NCI-H748 (cell line): Measurements from ENCODE around the gene SLCO1A2.

Source experiments
- DNase-seq: peaks from one replicate; lab custom pipeline; 2025; ENCODE audit not compliant: unreplicated experiment; lab: John Stamatoyannopoulos, UW

The SLCO1A2 gene

GRCh38 chr12:21221072-21221471, 113.6 kb downstream of the SLCO1A2 start:
- DNase-seq: no peak

- DNase-seq: no peak
Observed at GRCh38 chr12:21220266-21220665, 114.5 kb downstream of the SLCO1A2 start.

GRCh38 chr12:21219206-21219605, 115.5 kb downstream of the SLCO1A2 start:
- DNase-seq: no peak
